T follicular helper cell (primary cell): ENCODE measurements around the gene KCTD1.

ENCODE experiments used
- DNase-seq: peaks from one replicate; pipeline ENCODE4 v3.0.0-alpha.2; 2020; ENCODE audit warnings: low read depth
- total RNA-seq, 2 experiments: gene quantifications; one replicate each; lab custom pipeline; 2026; lab: John Stamatoyannopoulos, UW

Gene KCTD1
- total RNA-seq = 3.0 to 3.2 reads per million in 2 experiments

DNA sequence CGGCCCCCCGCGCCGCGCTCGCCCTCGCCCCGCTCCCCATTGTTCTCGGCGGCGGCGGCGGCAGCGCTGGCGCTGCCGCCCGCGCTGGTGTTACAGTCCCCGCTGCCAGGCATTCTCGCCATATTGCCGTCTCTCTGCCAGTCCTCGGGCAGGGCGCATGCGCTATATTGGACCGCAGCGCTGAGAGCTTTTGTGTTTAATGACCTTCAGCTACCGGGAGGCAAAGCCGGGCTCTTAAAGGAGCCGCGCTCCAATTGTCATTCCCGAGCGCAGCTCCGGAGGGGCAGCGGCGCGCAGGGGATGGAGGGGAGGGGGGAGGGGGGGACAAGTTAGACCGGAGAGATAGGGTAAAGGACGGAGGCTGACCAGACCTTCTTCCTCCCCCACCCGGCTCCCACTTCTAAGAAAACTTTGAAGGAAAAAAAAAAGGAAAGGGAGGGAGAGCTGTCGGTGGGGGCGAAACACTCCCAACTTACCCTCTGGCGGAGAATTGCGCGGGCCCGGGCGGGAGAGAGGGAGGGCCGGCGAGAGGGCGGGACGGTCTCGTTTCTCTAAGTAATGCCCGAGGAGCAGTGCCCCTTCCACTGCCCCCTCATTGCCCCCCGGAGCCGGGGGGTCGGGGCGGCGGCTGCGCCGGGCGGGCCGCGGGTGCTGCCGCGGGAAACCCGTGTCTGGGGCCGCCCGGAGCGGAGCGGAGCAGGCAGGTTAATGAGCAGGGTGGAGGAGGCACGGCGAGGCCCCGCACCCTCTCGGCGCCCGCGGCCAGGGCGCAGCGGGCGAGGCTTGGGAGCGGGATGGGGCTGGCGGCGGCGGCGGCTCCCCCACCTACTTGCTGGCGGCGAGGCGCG, at the start of gene KCTD1:
Gene KCTD1, minus strand, starts transcription at position 139 of the 848 bp plus-strand sequence. Its CDS starts 17 bp downstream, at position 122.
- DNase-seq = peak; percentile 32

- DNase-seq = no peak
Observed at GRCh38 chr18:26593365-26594320, 45.3 kb upstream of the KCTD1 start.

GRCh38 chr18:26584745-26585144, 36.4 kb upstream of the KCTD1 start:
- DNase-seq = no peak

GRCh38 chr18:26579941-26580618, 31.7 kb upstream of the KCTD1 start:
- no peak for DNase-seq

DNA sequence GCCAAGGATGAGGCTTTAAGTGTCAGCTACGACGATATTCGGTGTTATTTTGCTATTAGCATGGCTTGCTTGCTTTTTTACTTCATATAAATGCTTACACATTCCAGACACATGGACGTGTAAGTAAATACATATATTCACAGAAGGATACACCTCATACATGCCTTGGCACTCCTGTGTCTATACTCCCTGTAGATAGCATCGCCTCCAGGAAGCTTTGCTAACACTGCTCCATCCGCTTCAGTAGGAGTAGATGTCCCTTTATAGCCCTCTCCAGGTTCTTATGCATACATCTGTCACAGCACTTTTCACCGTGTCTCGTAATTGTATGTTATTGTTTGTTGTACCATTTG, 27.5 kb upstream of the KCTD1 start:
- DNase-seq = no peak

GRCh38 chr18:26574958-26575864, 26.9 kb upstream of the KCTD1 start:
- no peak for DNase-seq

DNA sequence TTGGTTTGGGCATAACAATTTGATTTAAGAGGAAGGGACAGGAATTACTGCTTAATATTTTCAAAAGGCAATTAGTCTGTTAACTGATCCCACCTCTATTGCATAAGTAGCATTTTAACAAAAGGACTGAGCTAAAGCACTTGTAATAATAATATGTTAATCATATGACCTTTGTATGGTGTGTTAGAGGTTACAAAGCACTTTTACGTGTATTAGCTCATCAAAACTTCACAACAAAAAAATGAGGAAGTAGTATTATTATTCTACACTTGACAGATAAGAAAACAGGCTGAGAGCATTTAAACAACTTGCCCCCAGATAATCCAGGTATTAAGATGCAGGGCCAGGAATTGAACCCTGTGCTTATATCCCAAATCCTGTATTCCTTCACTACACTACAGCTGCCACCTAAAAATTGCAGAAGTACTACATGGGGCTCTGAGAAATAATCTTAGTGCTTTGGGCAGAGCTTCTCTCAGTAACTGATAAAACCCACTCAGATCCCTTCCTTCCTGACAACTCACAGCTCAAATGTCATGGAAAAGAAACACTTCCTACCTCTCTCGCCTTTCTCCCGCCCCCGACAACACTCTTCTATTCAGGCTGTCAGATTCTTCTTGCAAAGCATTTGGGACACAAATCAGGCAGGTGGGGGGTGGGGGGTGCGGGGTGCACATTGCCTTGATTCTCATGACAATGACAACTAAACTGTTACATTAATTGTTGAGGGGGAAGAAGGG, 20.7 kb upstream of the KCTD1 start:
- no peak for DNase-seq

DNA sequence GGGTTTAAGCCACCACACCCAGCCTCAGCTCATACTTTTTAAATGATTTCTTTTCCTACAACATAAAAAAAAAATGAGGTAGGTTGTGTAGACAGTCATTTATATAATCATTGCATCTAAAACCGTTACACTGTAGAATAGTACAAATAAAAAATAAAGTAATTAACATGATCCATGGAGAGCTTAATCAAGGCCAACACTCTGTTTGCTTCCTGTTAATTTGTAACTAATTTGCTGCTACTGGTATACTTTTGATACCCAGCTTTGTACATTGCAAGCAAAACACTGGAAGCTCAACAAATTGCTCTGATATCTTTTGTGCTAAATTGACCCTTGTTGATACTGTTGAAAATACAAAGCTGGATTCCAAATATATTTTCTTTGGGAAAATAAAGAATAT, 20.2 kb upstream of the KCTD1 start:
- no peak for DNase-seq

DNA sequence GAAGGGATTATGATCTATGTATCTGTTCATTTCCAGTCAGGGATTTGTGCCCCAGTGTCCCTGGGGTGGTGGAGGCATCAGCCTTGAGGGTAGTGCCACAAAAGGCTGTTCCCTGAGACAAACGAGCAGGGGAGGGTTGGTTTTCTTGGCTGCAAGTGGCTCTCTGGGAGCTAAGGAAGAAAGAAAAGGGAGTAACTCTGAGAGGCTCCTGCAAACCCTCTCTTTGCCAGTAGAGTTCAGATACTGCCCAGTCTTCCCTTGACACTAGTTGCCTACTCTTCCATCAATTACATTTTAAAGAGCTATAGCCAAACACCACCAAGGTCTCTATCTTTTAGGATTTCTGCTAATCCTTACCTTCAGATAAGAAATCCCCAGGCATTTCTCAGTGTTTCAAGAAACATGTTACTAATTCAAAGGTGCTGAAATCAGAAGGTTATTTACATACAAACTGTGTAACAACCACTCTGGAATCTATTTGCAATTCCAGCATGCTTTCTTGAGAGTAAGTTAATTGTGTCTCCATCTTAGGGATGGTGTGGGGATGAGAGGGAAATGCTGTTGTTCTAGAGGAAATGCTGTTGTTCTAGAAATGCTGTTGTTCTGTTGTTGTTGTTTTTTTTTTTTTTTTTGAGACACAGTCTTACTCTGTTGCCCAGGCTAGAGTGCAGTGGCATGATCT, 18.7 kb upstream of the KCTD1 start:
- DNase-seq = no peak

- no peak for DNase-seq
Observed at GRCh38 chr18:26565514-26565913, 17.2 kb upstream of the KCTD1 start.

- no peak for DNase-seq
Observed at GRCh38 chr18:26563024-26563423, 14.7 kb upstream of the KCTD1 start.

GRCh38 chr18:26562568-26562967, 14.2 kb upstream of the KCTD1 start:
- no peak for DNase-seq

DNA sequence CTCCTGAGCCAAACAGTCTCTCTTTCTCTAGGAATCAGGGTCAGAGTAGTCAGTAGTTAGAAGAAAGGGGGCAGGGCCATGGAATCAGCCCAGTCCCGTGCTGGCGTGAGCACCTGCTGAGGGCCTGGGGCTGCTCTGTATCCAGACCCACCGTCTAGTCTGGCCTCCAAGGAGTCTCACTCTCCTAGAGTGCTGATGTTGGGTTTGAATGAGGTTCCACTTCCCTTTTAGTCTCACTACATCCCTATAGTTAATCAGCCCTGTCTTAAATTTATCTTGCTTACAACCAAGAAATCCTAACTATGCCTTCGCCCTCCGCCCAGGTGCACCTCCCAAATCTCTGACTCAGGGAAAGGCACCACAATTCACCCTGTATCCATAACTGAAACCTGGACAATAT, 13.4 kb upstream of the KCTD1 start:
- no peak for DNase-seq

DNA sequence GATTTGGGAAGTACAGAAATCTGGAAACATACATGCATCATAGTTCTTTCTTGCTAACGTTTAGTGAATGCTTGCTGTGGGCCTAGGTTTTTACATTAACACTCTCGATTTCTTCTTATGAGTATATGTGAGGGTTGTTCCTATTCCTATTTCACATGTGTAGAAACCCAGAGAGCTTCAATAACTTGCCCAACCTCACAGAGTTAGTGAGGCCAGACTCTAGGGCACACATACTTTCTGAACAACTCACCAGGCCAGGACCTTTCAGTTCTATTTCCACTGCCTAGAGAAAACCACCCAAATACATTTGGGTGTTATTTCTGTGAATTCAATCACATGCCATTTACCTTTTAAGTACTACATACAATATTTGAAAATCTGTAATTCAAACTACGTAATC, 8.2 kb upstream of the KCTD1 start:
- no peak for DNase-seq

DNA sequence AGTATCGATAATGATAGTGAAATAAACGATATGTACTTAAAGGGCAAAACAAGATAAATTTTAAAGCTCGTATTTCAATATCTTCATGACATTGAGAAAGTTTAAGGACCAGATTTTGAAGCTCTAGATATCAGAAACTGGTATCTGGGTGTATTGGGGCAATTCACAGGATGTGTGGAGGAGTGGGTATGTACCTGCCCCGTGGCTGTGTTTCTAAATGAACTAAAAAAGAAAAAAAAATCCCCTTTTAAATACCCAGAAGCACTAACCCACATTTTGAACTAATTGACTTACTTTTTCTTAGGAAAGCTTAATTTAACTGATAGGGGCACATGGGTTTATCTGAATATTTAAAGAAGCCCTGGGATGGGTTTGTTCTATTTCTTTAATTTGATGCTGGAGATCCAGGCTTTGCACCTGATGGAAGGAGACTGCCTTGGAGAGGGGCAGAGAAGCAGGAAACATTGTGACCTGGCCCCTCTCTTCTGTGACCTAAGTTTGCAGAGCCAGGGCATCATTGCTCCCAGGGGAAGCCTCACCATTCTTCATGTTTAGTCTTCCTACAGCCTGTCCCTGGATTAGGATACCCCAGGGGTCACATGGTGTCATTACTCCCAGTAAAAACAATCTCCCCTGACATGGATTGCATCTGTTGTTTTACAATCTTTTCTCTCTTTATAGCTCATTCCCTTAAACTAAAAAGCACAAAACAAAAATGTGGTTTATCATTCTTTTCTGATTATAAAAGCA, 7.6 kb upstream of the KCTD1 start:
- no peak for DNase-seq

DNA sequence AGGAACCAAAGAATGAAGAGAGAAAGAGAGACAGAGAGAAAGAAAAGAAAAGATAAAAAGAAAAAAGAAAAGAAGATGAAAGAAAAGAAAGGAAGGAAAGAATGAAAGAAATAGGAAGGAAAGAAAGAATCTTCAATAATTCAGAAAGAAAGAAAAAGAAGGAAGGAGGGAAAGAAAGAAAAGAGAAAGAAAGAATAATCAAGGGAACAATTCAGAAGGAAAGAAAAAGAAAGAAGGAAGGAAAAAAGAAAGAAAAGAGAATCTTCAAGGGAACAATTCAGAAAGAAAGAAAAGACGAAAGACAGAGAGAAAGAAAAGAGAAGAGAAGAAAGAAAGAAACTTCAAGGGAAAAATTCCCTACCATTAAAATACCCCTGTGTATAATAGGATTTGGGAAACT, 5.6 kb upstream of the KCTD1 start:
- no peak for DNase-seq

DNA sequence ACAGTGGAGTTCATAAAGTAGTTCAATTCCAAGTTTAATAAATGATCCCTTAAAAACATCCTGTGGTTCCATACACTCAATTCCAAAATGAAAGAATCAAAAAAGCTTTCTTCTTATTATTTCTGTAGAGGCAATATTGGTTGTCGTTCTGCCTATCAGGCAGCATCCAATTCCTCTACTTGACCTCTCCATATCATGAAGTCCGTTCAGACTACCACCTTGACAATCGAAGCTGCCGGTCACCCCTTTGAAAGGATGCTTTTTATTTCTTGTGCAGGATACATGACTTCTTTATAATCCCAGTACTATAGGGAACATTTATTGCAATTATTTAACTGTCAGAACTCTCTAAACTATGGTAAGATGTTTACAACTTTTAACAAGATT, 3.3 kb upstream of the KCTD1 start:
- no peak for DNase-seq

- DNase-seq = no peak
Observed at GRCh38 chr18:26550998-26551694, 2.8 kb upstream of the KCTD1 start.
